Skeletal muscle satellite cell (primary cell): ENCODE measurements around the gene DHRS4L2.
A peak's percentile ranks its signal among the peaks of the same experiment; 100 is the strongest.
"Not testable (repeated sequence)": the region's sequence is repeated elsewhere in the genome, so short reads cannot be mapped to it uniquely, and the experiment has no call there.

ENCODE experiments used
- H3K27me3 ChIP-seq: 2 replicates; pipeline ENCODE4 v1.7.0; 2013; ENCODE audit warnings: low read length; ENCODE audit not compliant: control insufficient read depth, insufficient read depth
- H3K36me3 ChIP-seq: 2 replicates; pipeline ENCODE4 v1.7.0; 2013; ENCODE audit warnings: mild to moderate bottlenecking, control low read depth, low read length; ENCODE audit not compliant: insufficient read depth
- H3K4me1 ChIP-seq: 2 replicates; pipeline ENCODE4 v1.7.0; 2013; ENCODE audit warnings: low read length; ENCODE audit not compliant: control insufficient read depth, insufficient read depth
- H3K4me2 ChIP-seq: 2 replicates; pipeline ENCODE4 v1.7.0; 2013; ENCODE audit warnings: mild to moderate bottlenecking, low read length
- H3K4me3 ChIP-seq: 2 replicates; pipeline ENCODE4 v1.7.0; 2013; ENCODE audit warnings: low read length
- H3K9ac ChIP-seq: 2 replicates; pipeline ENCODE4 v1.7.0; 2013; ENCODE audit warnings: mild to moderate bottlenecking, low read depth, low read length, moderate library complexity
- H3K9me3 ChIP-seq: replicated peaks from 2 replicates; pipeline ENCODE4 v1.7.0; 2013; ENCODE audit warnings: mild to moderate bottlenecking, control low read depth, low read length

Gene DHRS4L2

DNA sequence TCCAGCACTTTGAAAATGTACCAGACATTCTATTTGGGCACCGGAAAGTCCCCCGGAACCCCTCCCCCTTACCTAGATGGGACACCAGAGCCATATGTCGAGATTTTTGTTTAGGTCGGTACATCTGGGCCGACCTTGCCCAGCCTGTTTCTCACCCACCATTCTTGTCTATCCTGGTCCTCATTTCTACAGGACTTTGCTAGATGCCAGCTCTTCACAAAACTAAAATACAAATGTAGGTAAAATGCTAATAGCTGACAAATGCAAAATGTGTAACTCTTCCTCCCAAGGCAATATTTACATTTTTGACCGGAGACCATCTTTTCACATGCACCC is 34.5 kb upstream of the DHRS4L2 start:
- Histone ChIP-seq H3K9ac (peak overlapping the region; percentile 96), H3K4me3 (peak overlapping the region; percentile 97), H3K4me2 (peak overlapping the region; percentile 88)
- H3K36me3 ChIP-seq, H3K4me1 ChIP-seq, H3K27me3 ChIP-seq, H3K9me3 ChIP-seq: not testable (repeated sequence)

GRCh38 chr14:23954965-23955364 is 33.8 kb upstream of the DHRS4L2 start:
- peak overlapping the region; percentile 96 for H3K9ac ChIP-seq
- not testable (repeated sequence) for H3K9me3 ChIP-seq, H3K36me3 ChIP-seq

DNA sequence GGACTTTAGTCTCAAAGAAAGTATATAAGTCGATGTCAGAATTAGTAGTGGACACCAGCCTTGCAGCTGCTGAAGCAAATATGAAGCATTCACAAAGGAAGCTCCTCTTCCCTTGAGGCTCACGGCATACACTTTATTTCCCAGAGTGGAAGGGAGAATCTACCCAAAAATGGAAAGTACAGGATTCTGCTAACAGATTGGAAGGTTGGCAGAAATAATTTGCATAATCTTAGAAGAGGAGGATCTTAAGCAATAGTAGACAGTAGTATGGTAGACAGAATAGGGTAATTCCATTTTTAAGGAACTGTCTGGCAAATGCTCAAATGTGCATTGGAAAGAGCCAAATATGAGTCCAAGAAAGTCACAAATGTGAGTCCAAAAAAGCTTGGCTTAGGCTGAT is 32.9 kb upstream of the DHRS4L2 start:
- not testable (repeated sequence) for H3K4me3 ChIP-seq, H3K36me3 ChIP-seq, H3K9me3 ChIP-seq, H3K4me2 ChIP-seq, H3K27me3 ChIP-seq, H3K4me1 ChIP-seq, H3K9ac ChIP-seq

More at GRCh38 chr14:23954965-23955364, 33.8 kb upstream of the DHRS4L2 start:
- Histone ChIP-seq H3K4me3 (peak overlapping the region; percentile 97), H3K4me2 (peak overlapping the region; percentile 88)
- not testable (repeated sequence) for H3K27me3 ChIP-seq, H3K4me1 ChIP-seq

DNA sequence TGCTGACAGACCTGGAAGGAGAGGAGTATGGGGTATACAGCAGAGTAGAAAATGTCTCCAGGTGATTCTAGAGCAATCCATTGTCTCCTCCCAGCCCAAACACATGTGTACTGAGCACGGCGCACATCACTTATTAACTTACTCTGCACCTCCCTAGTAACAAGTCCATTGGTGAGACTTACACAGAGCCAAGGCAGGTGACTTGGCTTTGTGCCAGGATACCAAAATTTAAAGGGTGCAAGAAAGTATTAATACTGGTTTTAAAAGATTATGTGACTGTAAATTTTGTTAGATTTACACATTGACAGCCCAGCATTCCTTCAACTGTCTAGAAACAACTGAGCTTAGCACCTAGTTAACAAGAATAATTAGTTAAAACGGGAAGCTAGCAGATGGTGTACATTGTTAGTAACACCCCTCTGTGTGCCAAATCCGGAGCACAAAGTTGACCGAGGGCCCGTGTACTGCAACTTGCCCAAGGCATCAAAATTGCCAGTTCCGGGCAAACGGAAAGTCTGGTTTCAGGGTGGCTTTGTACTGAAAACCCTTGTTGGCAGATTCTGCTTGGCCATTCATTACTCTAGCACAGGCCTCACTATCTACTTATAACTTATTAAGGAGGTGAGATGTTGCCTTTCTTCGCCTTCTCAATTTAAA is 30.7 kb upstream of the DHRS4L2 start:
- H3K36me3 ChIP-seq, H3K4me2 ChIP-seq, H3K4me3 ChIP-seq, H3K9ac ChIP-seq, H3K9me3 ChIP-seq, H3K27me3 ChIP-seq, H3K4me1 ChIP-seq: not testable (repeated sequence)

DNA sequence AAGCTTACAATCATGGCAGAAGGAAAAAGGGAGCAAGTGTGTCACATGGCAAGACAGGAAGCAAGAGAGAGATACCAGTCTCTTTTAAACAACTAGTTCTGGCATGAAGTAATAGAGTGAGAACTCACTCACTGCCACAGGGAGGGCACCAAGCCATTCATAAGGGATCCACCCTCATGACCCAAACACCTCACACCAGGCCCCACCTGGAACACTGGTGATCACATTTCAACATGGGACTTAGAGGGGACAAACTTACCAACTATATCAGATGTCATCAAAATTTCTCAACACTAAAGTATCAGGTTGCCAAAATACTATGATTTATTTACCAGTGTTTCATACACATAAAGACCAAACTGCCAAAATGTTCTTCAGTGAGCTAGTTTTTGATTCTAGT is 27.8 kb upstream of the DHRS4L2 start:
- H3K27me3 ChIP-seq, H3K9me3 ChIP-seq, H3K9ac ChIP-seq, H3K4me1 ChIP-seq, H3K36me3 ChIP-seq, H3K4me3 ChIP-seq, H3K4me2 ChIP-seq: not testable (repeated sequence)

DNA sequence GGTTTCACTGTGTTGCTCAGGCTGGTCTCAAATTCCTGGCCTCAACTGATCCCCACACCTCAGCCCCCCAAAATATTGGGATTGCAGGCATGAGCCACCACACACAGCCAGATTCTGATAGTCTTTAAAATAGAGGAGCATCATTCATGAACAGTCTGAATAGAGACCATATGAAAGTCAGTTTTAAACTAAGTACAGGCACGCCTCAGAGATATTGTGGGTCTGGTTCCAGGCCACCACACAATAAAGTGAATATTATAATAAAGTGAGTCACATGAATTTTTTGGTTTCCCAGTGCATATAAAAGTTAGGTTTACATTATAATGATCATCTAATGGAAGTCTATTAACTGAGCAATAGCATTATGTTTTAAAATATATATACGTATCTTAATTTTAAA is 27.0 kb upstream of the DHRS4L2 start:
- not testable (repeated sequence) for H3K27me3 ChIP-seq, H3K4me2 ChIP-seq, H3K9ac ChIP-seq, H3K4me1 ChIP-seq, H3K4me3 ChIP-seq, H3K9me3 ChIP-seq, H3K36me3 ChIP-seq

GRCh38 chr14:23969130-23969480 is 19.6 kb upstream of the DHRS4L2 start:
- H3K4me2 ChIP-seq, H3K36me3 ChIP-seq, H3K9me3 ChIP-seq, H3K4me1 ChIP-seq, H3K4me3 ChIP-seq, H3K9ac ChIP-seq, H3K27me3 ChIP-seq: not testable (repeated sequence)

DNA sequence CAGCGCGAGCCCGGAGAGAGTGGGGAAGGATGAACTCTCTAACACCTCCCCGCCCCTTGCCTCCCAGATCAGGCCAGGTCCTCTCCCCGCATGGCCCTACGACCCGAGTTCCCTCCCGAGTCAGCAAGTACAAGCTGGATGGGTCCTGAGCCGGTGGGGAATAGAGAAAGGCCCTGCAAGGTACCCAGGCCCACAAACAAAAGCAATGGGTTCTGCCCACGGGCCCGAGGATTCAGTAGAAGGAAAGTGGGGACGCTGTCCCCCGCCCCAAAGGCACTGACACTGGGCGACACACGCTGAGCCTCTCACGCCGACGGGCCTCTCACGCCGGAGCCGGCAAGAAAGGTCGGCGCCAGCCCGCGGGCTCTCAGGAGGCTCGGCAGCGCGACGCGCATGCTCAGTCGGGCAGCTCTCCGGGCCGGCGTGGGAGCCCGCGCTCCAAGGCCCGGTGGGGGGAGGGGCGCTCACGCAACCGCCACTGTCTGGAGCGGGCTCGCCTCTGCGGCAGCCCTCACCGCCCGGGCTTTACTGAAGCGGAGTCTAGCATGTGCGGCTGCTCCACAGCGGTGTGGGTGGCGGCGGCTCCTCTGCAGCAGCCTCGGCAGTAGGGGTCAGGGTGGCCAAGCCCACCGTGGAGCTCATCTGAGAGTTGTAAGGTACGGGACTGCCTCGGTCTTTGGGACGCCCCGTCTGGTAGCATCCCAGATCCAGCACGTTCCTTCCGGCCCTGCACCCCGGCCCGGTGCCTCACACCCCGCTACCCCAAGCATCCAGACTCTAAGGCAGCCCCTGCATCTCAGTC is 19.0 kb upstream of the DHRS4L2 start:
- not testable (repeated sequence) for H3K4me1 ChIP-seq, H3K9me3 ChIP-seq, H3K27me3 ChIP-seq, H3K36me3 ChIP-seq
- Histone ChIP-seq H3K9ac (peak overlapping the region; percentile 32), H3K4me3 (peak overlapping the region; percentile 61), H3K4me2 (peak overlapping the region; percentile 81)

DNA sequence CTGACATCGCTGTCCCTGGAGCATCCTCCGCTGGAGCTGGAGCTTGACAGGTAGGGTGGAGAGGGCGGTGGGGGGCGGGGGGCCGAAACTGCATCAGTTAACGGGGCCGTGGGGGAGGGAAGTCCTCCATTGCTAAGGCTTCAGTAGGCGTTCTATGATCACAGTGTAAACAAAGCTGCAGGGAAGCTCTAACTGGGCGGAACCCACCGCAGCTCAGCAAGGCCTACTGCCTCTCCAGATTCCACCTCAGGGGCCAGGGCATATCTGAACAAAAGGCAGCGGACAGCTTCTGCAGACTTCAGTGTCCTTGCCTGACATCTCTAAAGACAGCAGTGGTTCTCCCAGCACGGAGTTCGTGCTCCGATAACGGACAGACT is 18.5 kb upstream of the DHRS4L2 start:
- not testable (repeated sequence) for H3K9me3 ChIP-seq, H3K36me3 ChIP-seq, H3K4me1 ChIP-seq, H3K9ac ChIP-seq, H3K4me3 ChIP-seq, H3K4me2 ChIP-seq, H3K27me3 ChIP-seq

DNA sequence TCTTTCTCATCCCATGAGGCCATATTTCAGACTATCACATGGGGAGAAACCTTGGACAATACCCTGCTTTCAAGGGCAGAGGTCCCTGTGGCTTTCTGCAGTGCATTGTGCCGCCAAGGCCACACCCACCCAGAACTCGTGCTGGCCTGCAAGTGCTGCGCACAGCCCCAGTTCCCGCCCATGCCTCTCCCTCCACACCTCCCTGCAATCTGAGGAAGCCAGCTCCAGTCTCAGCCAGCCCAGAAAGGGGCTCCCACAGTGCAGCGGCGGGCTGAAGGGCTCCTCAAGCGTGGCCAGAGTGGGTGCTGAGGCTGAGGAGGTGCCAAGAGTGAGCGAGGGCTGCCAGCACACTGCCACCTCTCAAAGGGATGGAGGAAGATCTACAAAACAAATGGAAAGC is 15.6 kb upstream of the DHRS4L2 start:
- H3K27me3 ChIP-seq, H3K4me2 ChIP-seq, H3K4me3 ChIP-seq, H3K36me3 ChIP-seq, H3K4me1 ChIP-seq, H3K9me3 ChIP-seq, H3K9ac ChIP-seq: not testable (repeated sequence)

DNA sequence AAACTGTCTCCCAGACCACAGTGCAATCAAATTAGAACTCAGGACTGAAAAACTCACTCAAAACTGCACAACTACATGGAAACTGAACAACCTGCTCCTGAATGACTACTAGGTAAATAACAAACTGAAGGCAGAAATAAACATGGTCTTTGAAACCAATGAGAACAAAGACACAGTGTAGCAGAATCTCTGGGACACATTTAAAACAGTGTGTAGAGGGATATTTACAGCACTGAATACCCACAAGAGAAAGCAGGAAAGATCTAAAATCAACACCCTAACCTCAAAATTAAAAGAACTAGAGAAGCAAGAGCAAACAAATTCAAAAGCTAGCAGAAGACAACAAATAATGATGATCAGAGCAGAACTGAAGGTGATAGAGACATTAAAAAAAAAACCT is 14.7 kb upstream of the DHRS4L2 start:
- not testable (repeated sequence) for H3K4me1 ChIP-seq, H3K27me3 ChIP-seq, H3K4me3 ChIP-seq, H3K36me3 ChIP-seq, H3K9me3 ChIP-seq, H3K4me2 ChIP-seq, H3K9ac ChIP-seq

DNA sequence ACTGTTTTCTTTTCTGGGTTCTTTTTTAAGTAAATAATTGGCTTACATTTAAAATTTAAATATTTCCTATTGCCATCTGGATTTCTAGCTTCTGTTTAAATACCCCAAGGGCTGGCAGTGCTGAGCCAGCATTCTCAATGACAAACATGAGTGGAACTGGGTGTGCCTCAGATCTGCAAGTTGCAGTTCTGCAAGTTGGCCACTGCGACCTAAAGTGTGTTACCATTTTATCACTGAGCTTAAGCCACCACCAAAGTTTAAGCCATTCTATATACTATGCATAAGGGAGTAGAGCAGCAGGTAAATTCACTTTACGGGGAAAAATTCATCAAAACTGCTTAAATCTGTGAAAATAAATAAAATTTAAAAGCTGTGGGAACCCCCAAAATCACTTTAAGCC is 11.5 kb upstream of the DHRS4L2 start:
- H3K4me2 ChIP-seq, H3K9me3 ChIP-seq, H3K27me3 ChIP-seq, H3K9ac ChIP-seq, H3K4me3 ChIP-seq, H3K36me3 ChIP-seq, H3K4me1 ChIP-seq: not testable (repeated sequence)
